Omental fat pad (tissue), 4 donors: Measurements from ENCODE around the gene EPHA6. TPM values are rescaled to one million over a fixed set of nuclear protein-coding genes. Genes with fewer than 3 reads are reported as not detected.
"Not testable (repeated sequence)": the region's sequence is repeated elsewhere in the genome, so short reads cannot be mapped to it uniquely, and the experiment has no call there.

Experiments used
- ATAC-seq: fragments of 150-250 bp; one replicate; pipeline ENCODE4 v1.9.1; 2016; ENCODE audit warnings: mild to moderate bottlenecking, moderate library complexity; ENCODE audit not compliant: low FRiP score
- DNase-seq: peaks from one replicate; pipeline ENCODE4 v3.0.0-alpha.2; 2019; ENCODE audit warnings: low spot score
- CTCF ChIP-seq, 3 donors: fragments of 450-650 bp; IDR thresholded peaks; one replicate each; pipeline ENCODE4 v1.5.1; 2016 to 2017; ENCODE audit warnings: antibody characterized with exemption in 3 of 3, mild to moderate bottlenecking in 3 of 3, moderate library complexity in 2 of 3
- total RNA-seq, 4 donors: library from RNA; depleted of rRNA; stranded (reverse); fragments of >200 nt; gene quantifications; one replicate each; pipeline ENCODE4 v1.1.0, GENCODE V29; 2016

EPHA6 gene
- total RNA-seq, 4 donors from 2014 or later: 0.56 to 5.0 (median 2.4) TPM; not detected in 1

GRCh38 chr3:97438131-97438530 is 623.7 kb downstream of the EPHA6 start:
- DNase-seq (no peak), ATAC-seq (no peak)
- TF ChIP-seq CTCF (IDR thresholded peaks at IDR 0.05): no peak

- no peak for TF ChIP-seq CTCF (IDR thresholded peaks at IDR 0.05)
- ATAC-seq: no peak
- DNase-seq: no peak
Observed at GRCh38 chr3:97439373-97439772, 625.0 kb downstream of the EPHA6 start.

GRCh38 chr3:97464035-97464434 is 649.6 kb downstream of the EPHA6 start:
- TF ChIP-seq CTCF (IDR thresholded peaks at IDR 0.05): no peak
- no peak for ATAC-seq
- no peak for DNase-seq

GRCh38 chr3:97470481-97470880 is 656.1 kb downstream of the EPHA6 start:
- ATAC-seq (no peak), DNase-seq (no peak)
- no peak for TF ChIP-seq CTCF (IDR thresholded peaks at IDR 0.05)

GRCh38 chr3:97479740-97480139 is 665.3 kb downstream of the EPHA6 start:
- TF ChIP-seq CTCF (IDR thresholded peaks at IDR 0.05): no peak
- DNase-seq (no peak), ATAC-seq (no peak)

- DNase-seq, ATAC-seq: not testable (repeated sequence)
Observed at GRCh38 chr3:97480696-97481289, 666.4 kb downstream of the EPHA6 start.

GRCh38 chr3:97481416-97481815 is 667.0 kb downstream of the EPHA6 start:
- no peak for TF ChIP-seq CTCF (IDR thresholded peaks at IDR 0.05)
- no peak for ATAC-seq
- no peak for DNase-seq
